ENCODE measurements around the gene RFLNA. TPM values are rescaled to one million over a fixed set of nuclear protein-coding genes. Genes with fewer than 3 reads are reported as not detected.

The RFLNA gene
- total and polyA plus RNA-seq, 2 of the 4 experiments (the other 2 are of a cell fraction): not detected

DNA sequence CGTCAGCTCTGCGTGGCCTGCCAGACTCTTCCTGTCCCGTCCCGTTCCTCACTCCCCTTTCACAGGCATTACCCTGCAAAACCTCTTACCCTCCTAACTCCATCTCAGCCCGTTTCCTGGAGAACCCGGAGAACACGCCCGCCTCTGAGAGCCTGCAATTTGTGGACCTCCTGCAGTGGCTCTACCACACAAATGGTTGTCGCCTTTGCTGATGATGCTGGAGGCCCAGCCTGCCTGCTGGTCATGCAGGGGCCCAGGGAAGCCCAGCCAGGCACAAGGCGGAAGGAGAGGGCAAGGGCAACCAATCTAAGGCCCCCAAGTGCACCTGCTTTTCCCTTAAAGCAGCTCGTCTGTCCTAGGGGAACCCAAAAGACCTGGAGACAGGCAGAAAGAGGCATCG lies 22.5 kb downstream of the RFLNA start:
- no peak overlapping the region for H2BK20ac ChIP-seq (ENCODE audit: low read depth, low read length)
- H2BK120ac ChIP-seq (ENCODE audit: low read depth, low read length): no peak overlapping the region
- H3K18ac ChIP-seq (ENCODE audit: low read depth, low read length): no peak overlapping the region
- H4K91ac ChIP-seq (ENCODE audit: insufficient read depth, low read depth, low read length): no peak overlapping the region
- no peak overlapping the region for H3K14ac ChIP-seq (replicated peaks; ENCODE audit: low read depth, low read length)
- no peak overlapping the region for H3K27ac ChIP-seq (ENCODE audit: insufficient read depth, low read length)
- POLR2A ChIA-PET (ENCODE audit: unreplicated experiment): no interaction called here
- BruUV-seq (replicated peaks): no TSS peak
- H4K5ac ChIP-seq (ENCODE audit: low read depth, low read length): no peak overlapping the region
- H3K9ac ChIP-seq (ENCODE audit: low read depth, low read length): no peak overlapping the region
- H3K4ac ChIP-seq (ENCODE audit: low read depth, low read length): no peak overlapping the region
- CTCF ChIA-PET: no interaction called here
- peaks cover 4% of the 10 kb centered on the region; the same call in 1 of the 2 replicates for H3K9me1 ChIP-seq (ENCODE audit: insufficient read depth, low read length)
- H2AFZ ChIP-seq (replicated peaks; ENCODE audit: low read length, poor library complexity): no peak overlapping the region
- H2AK5ac ChIP-seq (ENCODE audit: low read depth, low read length): no peak overlapping the region
- no peaks in the 10 kb centered on the region for H3K9me3 ChIP-seq (ENCODE audit: control insufficient read depth, insufficient read depth, low read length)
- dilution Hi-C loops (cut with HindIII; ENCODE audit: low sequenced_read_pairs, unreplicated experiment) (no loop called here), in situ Hi-C loops (cut with MboI; ENCODE audit: low sequenced_read_pairs) (loop anchor here (5.0 kb wide), 1 partner anchor 280 kb away; no protein-coding TSS in a partner anchor), intact Hi-C loops (cut with micrococcal nuclease) (no loop called here)
- H3K4me1 ChIP-seq (ENCODE audit: control insufficient read depth, insufficient read depth, low read length): no peaks in the 10 kb centered on the region
- WGBS, 2 experiments (ENCODE audit: extremely low coverage in 2 of 2, insufficient read length in 1 of 2): 73% methylated on average over 11 of the region's 12 CpGs; no CpG with 5 or more reads in 1 of the 2 experiments
- TF ChIP-seq SMC3 (IDR thresholded peaks at IDR 0.05; ENCODE audit: low read depth, low read length): no peak
- no peak for TF ChIP-seq MAFK (IDR thresholded peaks at IDR 0.05; ENCODE audit: low read depth, low read length)
- TF ChIP-seq BHLHE40 (IDR thresholded peaks at IDR 0.05; ENCODE audit: low read depth, low read length): no peak
- TF ChIP-seq CHD1 (IDR thresholded peaks at IDR 0.05; ENCODE audit: low read depth, low read length): no peak
- no peak for TF ChIP-seq RAD21 (IDR thresholded peaks at IDR 0.05; ENCODE audit: low read length)
- TF ChIP-seq NFE2L2 (IDR thresholded peaks at IDR 0.05; ENCODE audit: low read depth, low read length): no peak
- TF ChIP-seq MAZ (IDR thresholded peaks at IDR 0.05; ENCODE audit: borderline replicate concordance, low read depth, low read length): no peak
- no peak for TF ChIP-seq RFX5 (IDR thresholded peaks at IDR 0.05; ENCODE audit: low read depth, low read length)
- no peak for ATAC-seq (ENCODE audit: low read depth)
- no peak overlapping the region for H3K4me3 ChIP-seq (ENCODE audit: insufficient read depth, low read depth, low read length)
- no peak for DNase-seq
- no peak overlapping the region for H3K56ac ChIP-seq (ENCODE audit: extremely low read depth, insufficient read depth, low read length)
- H2AK9ac ChIP-seq (replicated peaks; ENCODE audit: low read depth, low read length, poor library complexity): no peak overlapping the region
- H4K20me1 ChIP-seq (ENCODE audit: insufficient read depth, low read length): peaks cover 17% of the 10 kb centered on the region
- H3K79me1 ChIP-seq (ENCODE audit: low read depth in 1 of 2, low read length in 2 of 2): no peaks in the 10 kb centered on the region
- H3K36me3 ChIP-seq (ENCODE audit: control insufficient read depth, insufficient read depth, low read length): no peaks in the 10 kb centered on the region
- H3K27me3 ChIP-seq (ENCODE audit: control insufficient read depth, insufficient read depth, low read length): peaks cover 42% of the 10 kb centered on the region
- no peak overlapping the region for H2BK15ac ChIP-seq (ENCODE audit: low read depth, low read length)
- no peak overlapping the region for H2BK5ac ChIP-seq (ENCODE audit: low read depth, low read length, poor library complexity, severe bottlenecking)
- H3K23ac ChIP-seq (ENCODE audit: low read depth, low read length): no peak overlapping the region
- no peak overlapping the region for H4K8ac ChIP-seq (ENCODE audit: low read depth in 2 of 2, low read length in 2 of 2)
- no peak overlapping the region for H3K4me2 ChIP-seq (ENCODE audit: low read depth, low read length)

Measured in IMR-90 (cell line).